Keratinocyte (primary cell): Measurements from ENCODE around the gene MUL1.

Experiments
- CTCF ChIP-seq, 3 experiments: IDR thresholded peaks in 1 of 3; conservative IDR thresholded peaks in 1 of 3; optimal IDR thresholded peaks in 1 of 3; 2 replicates in 2 of 3; 3 replicates in 1 of 3; pipeline versions ENCODE3 to v1.5.1; 2011; ENCODE audit warnings: low read length in 3 of 3, mild to moderate bottlenecking in 3 of 3, moderate library complexity in 2 of 3, control low read depth in 1 of 3, inconsistent platforms in 1 of 3; ENCODE audit not compliant: insufficient read depth in 2 of 3; ENCODE audit errors: extremely low read depth in 1 of 3
- EZH2 ChIP-seq: IDR thresholded peaks from one replicate; pipeline ENCODE4 v1.6.1; 2012; ENCODE audit warnings: inconsistent platforms, mild to moderate bottlenecking, low read length, moderate library complexity

- TF ChIP-seq CTCF (optimal IDR thresholded peaks at IDR 0.05 in 1 of 3, IDR thresholded peaks at IDR 0.05 in 1 of 3, conservative IDR thresholded peaks at IDR 0.05 in 1 of 3; ENCODE audit: extremely low read depth in 1 of 3, insufficient read depth in 2 of 3, low read length in 3 of 3) (no peak), EZH2 (no peak)
Observed at GRCh38 chr1:20476265-20477038, 31.5 kb downstream of the MUL1 start.
